ENCODE measurements around the gene RAP2A.

RAP2A gene

DNA sequence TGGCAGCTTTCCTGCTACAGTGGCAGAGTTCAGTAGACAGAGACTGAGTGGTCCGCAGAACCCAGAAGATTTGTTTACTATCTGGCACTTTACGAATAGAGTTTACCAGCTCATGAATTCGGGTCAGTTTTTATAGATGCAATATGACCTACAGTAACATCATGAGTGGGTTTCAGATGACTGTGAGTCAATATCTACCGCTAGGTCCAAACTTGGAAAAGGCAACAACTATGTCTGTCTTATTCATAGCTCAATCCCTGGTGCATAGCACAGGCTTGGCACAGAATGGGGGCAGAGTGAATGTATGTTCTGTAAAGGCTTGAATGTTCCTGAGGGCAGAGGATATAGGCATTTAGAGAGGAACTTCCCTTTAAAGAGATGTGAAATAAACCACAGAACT lies 65.2 kb downstream of the RAP2A start:
- DNase-seq = peak; percentile 90

DNA sequence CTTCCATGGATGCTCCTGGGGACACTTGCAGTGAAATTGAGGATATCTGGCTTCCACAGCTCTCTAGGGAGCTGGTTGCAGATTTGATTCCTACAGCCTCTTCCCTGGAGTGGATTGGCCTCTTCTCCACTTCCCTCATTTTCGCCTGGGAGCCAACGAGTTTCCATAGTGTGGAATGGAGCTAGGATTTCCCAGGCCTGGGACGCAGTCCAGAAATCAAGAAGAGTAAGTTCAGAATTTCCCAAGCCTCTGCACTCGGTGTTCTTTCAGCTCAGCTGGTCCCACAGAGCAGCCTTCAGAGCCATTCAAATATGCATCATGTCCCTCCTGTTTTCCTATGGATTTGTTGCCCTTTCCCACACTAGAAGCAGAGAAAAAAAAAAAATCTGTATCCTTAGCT lies 68.2 kb downstream of the RAP2A start:
- DNase-seq = no peak

DNA sequence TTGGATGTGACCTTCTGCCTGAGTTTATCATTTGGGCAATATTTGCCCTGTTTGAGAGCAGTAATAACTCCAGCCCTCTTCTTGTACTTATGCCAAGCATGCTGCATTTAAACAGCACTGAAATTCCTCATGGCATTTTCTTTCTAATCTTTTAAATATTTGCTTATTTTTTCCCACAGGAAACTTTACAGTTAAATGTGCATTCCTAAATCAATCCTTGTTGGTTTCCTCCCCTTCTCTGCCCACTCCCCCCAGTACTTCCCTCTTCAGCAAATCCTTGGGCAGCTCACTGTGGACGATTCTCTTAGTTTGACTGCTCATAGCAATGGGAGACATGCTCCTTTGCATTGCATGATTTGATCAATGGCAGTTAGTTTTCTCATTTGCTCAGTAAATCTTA lies 68.7 kb downstream of the RAP2A start:
- no peak for DNase-seq

DNA sequence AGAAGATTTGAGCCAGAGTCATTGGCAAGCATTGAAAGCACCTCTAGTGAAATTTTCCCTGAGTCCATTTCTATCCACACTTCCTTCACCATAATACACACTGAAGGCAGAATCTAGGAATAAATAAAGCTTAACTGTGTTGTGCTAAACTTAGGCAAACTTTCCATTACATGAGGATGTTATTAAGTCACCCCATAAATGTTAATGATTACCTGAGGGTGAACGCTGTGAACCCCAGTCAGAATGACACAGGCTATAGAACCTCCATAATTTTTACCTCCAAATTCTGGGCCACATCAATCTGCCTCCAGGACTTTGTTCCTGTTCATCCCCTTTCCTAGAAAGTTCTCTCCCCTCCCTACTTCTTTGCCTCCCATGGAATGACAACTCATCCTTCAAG lies 71.0 kb downstream of the RAP2A start:
- no peak for DNase-seq

DNA sequence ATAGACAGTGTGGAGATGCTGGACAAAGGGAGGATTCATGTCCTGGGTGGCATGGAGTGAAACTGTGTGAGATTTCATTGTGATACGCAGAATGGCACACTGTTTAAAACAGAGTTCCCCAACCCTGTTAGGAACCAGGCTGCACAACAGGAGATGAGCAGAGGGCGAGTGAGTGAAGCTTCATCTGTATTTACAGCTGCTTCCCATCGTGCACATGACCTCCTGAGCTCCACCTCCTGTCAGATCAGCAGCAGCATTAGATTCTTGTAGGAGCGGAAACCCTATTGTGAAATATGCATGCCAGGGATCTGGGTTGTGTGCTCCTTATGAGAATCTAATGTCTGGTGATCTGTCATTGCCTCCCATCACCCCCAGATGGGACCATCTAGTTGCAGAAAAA lies 72.5 kb downstream of the RAP2A start:
- DNase-seq = no peak

DNA sequence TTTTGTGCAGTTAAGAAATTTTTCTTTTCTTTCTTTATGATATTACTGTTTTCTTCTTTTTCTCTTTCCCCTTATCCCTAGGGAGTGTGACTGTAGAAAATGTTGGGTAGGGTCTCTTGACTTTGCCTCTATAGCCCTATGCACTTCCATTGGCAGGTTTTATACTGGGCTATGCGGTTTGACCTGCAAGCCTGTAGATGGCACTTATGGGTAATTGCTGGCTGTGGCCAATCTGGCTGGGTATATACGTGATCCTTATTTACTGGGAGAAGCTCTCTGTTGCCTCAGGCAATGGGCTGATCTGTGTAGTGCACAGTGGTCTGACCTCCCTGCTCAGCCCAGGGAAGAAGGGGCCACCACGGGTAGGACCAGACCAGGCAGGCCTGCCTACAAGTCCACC lies 78.8 kb downstream of the RAP2A start:
- DNase-seq = no peak

DNA sequence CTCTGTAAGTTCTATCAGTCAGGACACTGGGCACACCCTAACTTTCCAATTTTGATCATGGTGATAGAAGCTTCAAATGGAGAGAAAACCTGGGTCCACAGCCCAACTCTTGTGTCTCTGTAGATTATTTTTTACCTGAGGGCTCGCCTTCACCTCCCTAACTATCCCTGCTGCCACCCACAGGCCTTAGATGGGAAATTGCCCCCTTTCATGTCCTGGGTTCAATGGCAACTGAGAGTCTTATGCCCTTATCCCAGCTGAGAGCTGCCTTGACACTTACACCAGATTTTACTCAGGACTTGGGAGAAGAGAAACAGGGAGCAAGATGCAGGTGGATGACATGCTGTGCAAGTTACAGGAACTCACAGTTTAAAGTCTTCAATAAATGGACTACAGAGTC lies 81.7 kb downstream of the RAP2A start:
- DNase-seq = no peak

DNA sequence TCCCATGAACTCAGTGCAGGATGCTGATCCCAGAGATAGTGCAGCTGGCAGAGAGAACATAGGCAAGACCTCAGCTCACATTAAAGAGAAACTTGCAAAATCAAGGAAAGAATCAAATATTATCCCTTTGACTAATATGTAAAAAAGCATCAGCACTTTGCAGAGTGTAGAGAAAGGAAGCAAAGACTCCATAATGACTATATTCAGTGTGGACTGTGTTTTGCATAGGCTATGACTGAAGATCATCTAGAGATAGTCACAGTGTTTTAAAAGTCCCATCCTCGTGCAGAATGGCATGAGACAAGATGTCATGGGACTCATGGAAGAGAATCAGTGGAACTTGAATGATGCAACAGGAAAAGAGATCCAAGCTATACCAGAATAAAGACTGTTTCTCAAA lies 84.0 kb downstream of the RAP2A start:
- no peak for DNase-seq

Data from NCI-H1092 treated with DMSO at 0.1 percent for 48 hours (cell line).